ENCODE measurements around the gene CELF2.
"Not testable (repeated sequence)": the region's sequence is repeated elsewhere in the genome, so short reads cannot be mapped to it uniquely, and the experiment has no call there.

The CELF2 gene

DNA sequence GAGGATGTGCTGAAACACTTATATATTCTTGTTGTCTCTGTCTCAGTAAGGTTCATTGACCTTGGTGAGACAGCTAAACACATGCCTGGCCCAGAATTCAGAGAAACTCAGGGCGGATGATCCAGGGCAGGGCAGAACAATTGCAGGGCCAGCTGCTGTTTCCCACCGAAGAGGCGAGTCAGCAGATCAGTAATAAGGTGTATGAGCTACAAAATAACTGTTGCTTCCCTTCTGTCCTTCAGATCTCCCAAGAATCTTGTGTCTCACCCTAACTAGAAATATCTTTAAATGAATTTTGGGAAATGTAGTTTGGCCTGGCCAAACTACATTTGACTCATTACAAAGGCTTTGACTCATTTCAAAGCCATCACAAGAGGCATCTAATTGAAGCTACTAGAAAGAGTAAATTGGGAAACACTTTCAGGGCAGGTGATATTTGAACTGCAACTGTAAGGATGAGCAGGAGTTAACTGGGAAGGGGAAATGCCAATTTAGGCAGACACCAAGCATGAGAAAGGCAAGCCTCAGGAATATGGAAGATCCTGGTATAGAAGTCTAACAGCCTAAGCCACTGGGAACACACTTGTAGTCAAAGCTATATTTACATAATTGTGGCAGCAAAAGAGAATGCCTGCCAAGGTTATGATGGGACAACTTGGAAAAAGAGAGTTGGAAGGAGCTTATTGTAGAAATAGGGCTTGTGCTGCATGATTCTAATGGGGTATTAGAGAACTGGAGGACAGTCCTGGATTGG, 24.5 kb upstream of the CELF2 start:
- no peak overlapping the region for H3K4me3 ChIP-seq (replicated peaks; ENCODE audit: low read depth, low read length)
- DNase-seq (ENCODE audit: low read depth): no peak
- TF ChIP-seq, protein P1, sequence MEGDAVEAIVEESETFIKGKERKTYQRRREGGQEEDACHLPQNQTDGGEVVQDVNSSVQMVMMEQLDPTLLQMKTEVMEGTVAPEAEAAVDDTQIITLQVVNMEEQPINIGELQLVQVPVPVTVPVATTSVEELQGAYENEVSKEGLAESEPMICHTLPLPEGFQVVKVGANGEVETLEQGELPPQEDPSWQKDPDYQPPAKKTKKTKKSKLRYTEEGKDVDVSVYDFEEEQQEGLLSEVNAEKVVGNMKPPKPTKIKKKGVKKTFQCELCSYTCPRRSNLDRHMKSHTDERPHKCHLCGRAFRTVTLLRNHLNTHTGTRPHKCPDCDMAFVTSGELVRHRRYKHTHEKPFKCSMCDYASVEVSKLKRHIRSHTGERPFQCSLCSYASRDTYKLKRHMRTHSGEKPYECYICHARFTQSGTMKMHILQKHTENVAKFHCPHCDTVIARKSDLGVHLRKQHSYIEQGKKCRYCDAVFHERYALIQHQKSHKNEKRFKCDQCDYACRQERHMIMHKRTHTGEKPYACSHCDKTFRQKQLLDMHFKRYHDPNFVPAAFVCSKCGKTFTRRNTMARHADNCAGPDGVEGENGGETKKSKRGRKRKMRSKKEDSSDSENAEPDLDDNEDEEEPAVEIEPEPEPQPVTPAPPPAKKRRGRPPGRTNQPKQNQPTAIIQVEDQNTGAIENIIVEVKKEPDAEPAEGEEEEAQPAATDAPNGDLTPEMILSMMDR (IDR thresholded peaks at IDR 0.05; ENCODE audit: low read length, missing control alignments): no peak

DNA sequence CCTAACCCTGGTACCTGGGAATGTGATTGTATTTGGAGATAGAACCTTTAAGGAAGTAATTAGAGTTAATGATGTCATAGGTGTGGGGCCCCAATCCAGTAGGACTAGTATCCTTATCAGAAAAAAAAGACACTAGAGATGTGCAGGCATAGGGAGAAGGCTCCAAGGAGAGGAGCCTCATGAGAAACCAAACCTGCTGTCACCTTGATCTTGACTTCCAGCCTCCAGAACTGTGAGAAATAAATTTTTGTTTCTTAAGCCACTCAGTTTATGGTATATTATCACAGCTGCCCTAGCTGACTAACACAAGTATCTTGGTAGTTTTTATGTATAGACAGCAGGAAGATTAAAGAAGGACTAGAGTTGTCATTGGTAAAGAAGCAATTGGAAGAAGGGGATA, 23.9 kb upstream of the CELF2 start:
- no peak overlapping the region for H3K4me3 ChIP-seq (replicated peaks; ENCODE audit: low read depth, low read length)
- TF ChIP-seq, protein P1 (IDR thresholded peaks at IDR 0.05; ENCODE audit: low read length, missing control alignments): no peak
- DNase-seq (ENCODE audit: low read depth): no peak

DNA sequence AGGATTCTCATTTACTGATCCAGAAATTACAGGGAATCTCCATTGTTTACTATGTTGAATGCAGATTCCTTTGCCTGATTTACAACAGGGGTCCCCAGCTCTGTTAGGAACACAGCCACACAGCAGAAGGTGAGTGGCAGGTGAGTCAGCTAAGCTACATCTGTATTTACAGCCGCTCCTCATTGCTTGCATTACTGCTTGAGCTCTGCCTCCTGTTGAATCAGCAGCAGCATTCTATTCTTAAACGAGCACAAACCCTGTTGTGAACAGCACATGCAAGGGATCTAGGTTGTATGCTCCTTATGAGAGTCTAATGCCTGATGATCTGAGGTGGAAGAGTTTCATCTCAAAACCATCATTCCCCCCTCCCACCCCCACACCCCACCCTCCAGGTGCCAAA, 23.3 kb upstream of the CELF2 start:
- no peak overlapping the region for H3K4me3 ChIP-seq (replicated peaks; ENCODE audit: low read depth, low read length)
- TF ChIP-seq, protein P1 (IDR thresholded peaks at IDR 0.05; ENCODE audit: low read length, missing control alignments): no peak
- no peak for DNase-seq (ENCODE audit: low read depth)

DNA sequence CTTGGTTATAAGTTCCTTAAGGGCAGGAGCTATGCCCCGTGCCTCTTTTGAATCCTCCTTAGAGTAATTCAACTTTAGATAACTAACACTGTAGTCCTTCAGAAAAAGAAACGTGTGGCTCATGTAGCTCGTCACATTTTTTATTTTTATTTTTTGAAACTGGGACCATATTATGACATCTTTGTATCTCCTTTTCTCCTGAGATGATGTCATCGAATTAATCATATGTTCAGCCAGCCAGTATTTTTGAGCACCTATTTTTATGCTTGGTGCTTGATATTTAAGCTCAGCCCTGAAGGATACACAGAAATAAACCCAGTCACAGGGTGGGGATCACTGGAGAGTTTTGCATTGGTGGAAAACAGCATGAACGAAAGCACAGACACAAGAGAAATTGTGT, 22.6 kb upstream of the CELF2 start:
- no peak overlapping the region for H3K4me3 ChIP-seq (replicated peaks; ENCODE audit: low read depth, low read length)
- DNase-seq (ENCODE audit: low read depth): no peak
- TF ChIP-seq, protein P1 (IDR thresholded peaks at IDR 0.05; ENCODE audit: low read length, missing control alignments): no peak

DNA sequence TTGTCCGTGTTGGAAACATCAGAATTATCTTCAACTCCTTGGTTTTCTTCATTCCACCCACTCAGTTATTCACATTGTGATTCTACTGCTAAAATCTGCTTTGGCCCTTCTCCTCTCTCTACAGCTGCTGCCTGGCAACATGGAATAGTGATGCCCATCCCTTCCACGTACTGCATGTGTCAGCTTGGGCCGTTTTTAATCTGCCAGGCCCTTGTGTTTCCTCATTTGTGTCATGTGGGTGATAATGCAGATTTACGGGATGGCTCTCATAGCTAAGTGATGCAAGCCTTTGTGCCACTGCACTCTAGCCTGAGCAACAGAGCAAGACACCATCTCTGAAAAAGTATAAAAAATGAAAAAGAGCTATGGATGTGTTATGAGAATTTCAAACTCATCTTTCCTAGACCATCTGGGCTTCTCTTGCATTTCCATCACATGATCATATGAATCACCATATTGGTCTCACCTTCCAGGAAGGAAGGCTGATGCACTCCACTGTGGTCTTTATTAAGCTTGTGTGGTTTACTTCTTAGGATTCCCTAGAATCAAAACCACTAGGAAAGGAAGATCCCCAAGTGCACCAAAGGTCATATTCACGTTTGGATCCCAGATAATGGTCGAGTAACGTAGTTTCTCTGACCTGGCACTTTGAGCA, 20.6 kb upstream of the CELF2 start:
- TF ChIP-seq, protein P1 (IDR thresholded peaks at IDR 0.05; ENCODE audit: low read length, missing control alignments): no peak
- DNase-seq (ENCODE audit: low read depth): no peak
- H3K4me3 ChIP-seq (replicated peaks; ENCODE audit: low read depth, low read length): no peak overlapping the region

DNA sequence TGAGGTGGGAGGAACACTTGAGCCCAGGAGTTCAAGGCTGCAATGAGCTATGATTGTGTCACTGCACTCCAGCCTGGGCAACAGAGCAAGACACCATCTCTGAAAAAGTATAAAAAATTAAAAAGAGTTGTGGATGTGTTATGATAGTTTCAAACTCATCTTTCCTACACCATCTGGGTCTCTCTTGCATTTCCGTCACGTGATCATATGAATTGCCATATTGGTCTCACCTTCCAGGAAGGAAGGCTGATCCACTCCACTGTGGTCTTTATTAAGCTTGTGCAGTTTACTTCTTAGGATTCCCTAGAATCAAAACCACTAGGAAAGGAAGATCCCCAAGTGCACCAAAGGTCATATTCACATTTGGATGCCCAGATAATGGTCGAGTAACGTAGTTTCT, 18.2 kb upstream of the CELF2 start:
- not testable (repeated sequence) for DNase-seq (ENCODE audit: low read depth); H3K4me3 ChIP-seq (replicated peaks; ENCODE audit: low read depth, low read length)

DNA sequence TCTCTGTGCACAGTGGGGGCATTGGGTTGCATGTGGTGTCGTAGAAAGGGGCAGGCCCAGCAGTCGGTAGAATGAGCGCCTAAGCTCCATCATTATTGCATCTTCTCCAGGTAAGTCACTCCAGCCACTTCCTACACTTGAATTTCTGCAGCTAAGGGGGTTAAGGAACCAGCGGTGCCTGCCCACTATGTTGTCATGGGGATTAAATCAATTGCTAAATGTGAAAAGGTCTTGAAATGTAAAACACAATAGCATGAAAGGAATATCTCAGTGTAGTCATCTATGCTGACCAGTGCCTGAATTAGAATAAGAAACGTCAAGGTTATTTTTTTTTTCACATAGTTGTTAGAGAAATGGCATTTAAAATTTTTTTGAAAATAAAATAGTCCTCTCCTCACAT, 15.2 kb upstream of the CELF2 start:
- TF ChIP-seq, protein P1 (IDR thresholded peaks at IDR 0.05; ENCODE audit: low read length, missing control alignments): no peak
- DNase-seq (ENCODE audit: low read depth): no peak
- no peak overlapping the region for H3K4me3 ChIP-seq (replicated peaks; ENCODE audit: low read depth, low read length)
